HG03558 (cell line): ENCODE measurements around the gene RARG.

ENCODE experiments used
- ATAC-seq: cut with Tn5 transposase; IDR thresholded peaks from one replicate; pipeline ENCODE4 v1.9.1; 2021; ENCODE audit warnings: moderate number of reproducible peaks; ENCODE audit not compliant: unreplicated experiment; ENCODE audit errors: extremely low read depth

Gene RARG

GRCh38 chr12:53251477-53252348 lies 19.7 kb upstream of the RARG start:
- ATAC-seq = no peak

GRCh38 chr12:53245286-53245685 lies 13.3 kb upstream of the RARG start:
- ATAC-seq = no peak

- no peak for ATAC-seq
These were observed 12.3 kb upstream of the RARG start for GRCh38 chr12:53244337-53244736.

GRCh38 chr12:53241623-53242412 lies 9.8 kb upstream of the RARG start:
- ATAC-seq = no peak

GRCh38 chr12:53239643-53240258 lies 7.7 kb upstream of the RARG start:
- ATAC-seq = no peak

GRCh38 chr12:53236443-53237111 lies 4.6 kb upstream of the RARG start:
- no peak for ATAC-seq

- no peak for ATAC-seq
These were observed 3.9 kb upstream of the RARG start for GRCh38 chr12:53235742-53236442.

- ATAC-seq = no peak
These were observed 3.2 kb upstream of the RARG start for GRCh38 chr12:53235164-53235563.

- no peak for ATAC-seq
These were observed 2.4 kb upstream of the RARG start for GRCh38 chr12:53234271-53234914.

GRCh38 chr12:53233671-53234121 lies 1.7 kb upstream of the RARG start:
- ATAC-seq = no peak

- ATAC-seq = no peak
These were observed 845 bp upstream of the RARG start for GRCh38 chr12:53232646-53233461.

GRCh38 chr12:53231671-53231920 lies 413 bp downstream of the RARG start:
- no peak for ATAC-seq

- no peak for ATAC-seq
These were observed 1.7 kb downstream of the RARG start for GRCh38 chr12:53230108-53230845.

GRCh38 chr12:53229454-53229853 lies 2.6 kb downstream of the RARG start:
- ATAC-seq = no peak

- no peak for ATAC-seq
These were observed 4.2 kb downstream of the RARG start for GRCh38 chr12:53227836-53228235.

GRCh38 chr12:53227341-53227740 lies 4.7 kb downstream of the RARG start:
- ATAC-seq = no peak

- ATAC-seq = no peak
These were observed 5.2 kb downstream of the RARG start for GRCh38 chr12:53226815-53227214.
